ENCODE data around the gene HRAS. TPM values are rescaled to one million over a fixed set of nuclear protein-coding genes. Genes with fewer than 3 reads are reported as not detected.
A peak's percentile ranks its signal among the peaks of the same experiment; 100 is the strongest.

Gene HRAS
- total and polyA plus RNA-seq, 2 of the 13 experiments (the other 11 are each of a cell fraction or from before 2014, with no cell fraction given), result 32.9 to 50.0 TPM

DNA sequence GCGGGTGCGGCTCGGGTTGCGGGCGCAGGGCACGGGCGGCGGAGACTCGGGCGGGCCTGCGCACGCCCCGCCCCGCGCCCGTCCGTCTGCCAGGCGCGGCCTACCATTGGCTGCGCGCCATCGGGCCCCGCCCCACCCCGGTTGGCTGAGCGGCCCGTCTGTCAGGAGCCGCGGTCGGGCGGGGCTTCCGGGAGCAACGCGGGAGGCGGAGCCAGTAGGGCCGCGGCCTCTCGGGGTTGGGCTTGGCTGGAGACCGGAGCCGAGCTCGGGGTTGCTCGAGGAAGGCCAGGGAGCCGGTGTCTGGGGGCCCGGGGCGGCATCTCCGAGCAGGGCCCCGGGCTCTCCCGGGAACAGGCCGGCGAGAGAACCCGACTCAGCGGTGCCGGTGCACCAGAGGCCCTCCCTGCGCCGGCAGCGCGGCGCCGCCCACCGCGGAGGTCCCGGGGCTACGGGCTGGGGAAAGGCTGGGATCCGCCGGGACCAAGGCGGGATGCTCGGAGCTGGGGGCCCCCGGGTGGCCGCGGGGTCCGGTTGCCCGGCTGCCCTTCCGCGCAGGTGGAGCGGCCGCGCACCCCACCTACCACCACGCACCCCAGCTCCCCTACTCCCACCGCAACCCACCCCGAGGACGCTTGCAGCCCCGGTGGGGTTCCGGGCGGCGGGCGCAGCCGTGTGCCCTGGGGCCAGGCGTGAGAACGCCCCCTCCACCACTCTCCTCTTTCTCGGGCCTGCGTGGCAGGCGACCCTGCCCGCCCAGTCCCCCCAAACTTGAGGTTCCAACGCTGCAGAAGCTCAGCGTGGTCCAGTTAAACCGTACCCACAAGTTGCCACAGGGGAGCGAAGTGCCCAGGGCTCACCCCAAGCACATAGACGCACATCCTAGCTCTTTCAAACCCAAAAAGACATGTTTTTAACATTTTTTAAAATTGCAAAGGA, at the start of gene HRAS (continued):
- TF ChIP-seq, protein P1, sequence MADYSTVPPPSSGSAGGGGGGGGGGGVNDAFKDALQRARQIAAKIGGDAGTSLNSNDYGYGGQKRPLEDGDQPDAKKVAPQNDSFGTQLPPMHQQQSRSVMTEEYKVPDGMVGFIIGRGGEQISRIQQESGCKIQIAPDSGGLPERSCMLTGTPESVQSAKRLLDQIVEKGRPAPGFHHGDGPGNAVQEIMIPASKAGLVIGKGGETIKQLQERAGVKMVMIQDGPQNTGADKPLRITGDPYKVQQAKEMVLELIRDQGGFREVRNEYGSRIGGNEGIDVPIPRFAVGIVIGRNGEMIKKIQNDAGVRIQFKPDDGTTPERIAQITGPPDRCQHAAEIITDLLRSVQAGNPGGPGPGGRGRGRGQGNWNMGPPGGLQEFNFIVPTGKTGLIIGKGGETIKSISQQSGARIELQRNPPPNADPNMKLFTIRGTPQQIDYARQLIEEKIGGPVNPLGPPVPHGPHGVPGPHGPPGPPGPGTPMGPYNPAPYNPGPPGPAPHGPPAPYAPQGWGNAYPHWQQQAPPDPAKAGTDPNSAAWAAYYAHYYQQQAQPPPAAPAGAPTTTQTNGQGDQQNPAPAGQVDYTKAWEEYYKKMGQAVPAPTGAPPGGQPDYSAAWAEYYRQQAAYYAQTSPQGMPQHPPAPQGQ (CRISPR knock-in tag; IDR thresholded peaks at IDR 0.05; ENCODE audit: borderline replicate concordance), result no peak
- no peak for TF ChIP-seq ZNF234 (CRISPR knock-in tag; conservative IDR thresholded peaks at IDR 0.05)
- TF ChIP-seq RFXANK (CRISPR knock-in tag; IDR thresholded peaks at IDR 0.05), result no peak
- TF ChIP-seq ZNF891 (CRISPR knock-in tag; IDR thresholded peaks at IDR 0.05), result no peak
- no peak for TF ChIP-seq PPARG (CRISPR knock-in tag; conservative IDR thresholded peaks at IDR 0.05)
- TF ChIP-seq LCORL (IDR thresholded peaks at IDR 0.05), result no peak
- peak; percentile 10; the same call in 1 of the 2 replicates for TF ChIP-seq LCORL (CRISPR knock-in tag; IDR thresholded peaks at IDR 0.05)
- TF ChIP-seq, protein P2, sequence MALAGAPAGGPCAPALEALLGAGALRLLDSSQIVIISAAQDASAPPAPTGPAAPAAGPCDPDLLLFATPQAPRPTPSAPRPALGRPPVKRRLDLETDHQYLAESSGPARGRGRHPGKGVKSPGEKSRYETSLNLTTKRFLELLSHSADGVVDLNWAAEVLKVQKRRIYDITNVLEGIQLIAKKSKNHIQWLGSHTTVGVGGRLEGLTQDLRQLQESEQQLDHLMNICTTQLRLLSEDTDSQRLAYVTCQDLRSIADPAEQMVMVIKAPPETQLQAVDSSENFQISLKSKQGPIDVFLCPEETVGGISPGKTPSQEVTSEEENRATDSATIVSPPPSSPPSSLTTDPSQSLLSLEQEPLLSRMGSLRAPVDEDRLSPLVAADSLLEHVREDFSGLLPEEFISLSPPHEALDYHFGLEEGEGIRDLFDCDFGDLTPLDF (CRISPR knock-in tag; IDR thresholded peaks at IDR 0.05), result peak; percentile 63
- TF ChIP-seq SNAI1 (CRISPR knock-in tag; IDR thresholded peaks at IDR 0.05; ENCODE audit: borderline replicate concordance), result no peak
- TF ChIP-seq SMARCC2 (IDR thresholded peaks at IDR 0.05), result no peak
- TF ChIP-seq GFI1 (CRISPR knock-in tag; IDR thresholded peaks at IDR 0.05; ENCODE audit: borderline replicate concordance), result no peak
- no peak for TF ChIP-seq ATM (IDR thresholded peaks at IDR 0.05; ENCODE audit: borderline replicate concordance)
- TF ChIP-seq ZNF776 (CRISPR knock-in tag; IDR thresholded peaks at IDR 0.05), result no peak
- TF ChIP-seq, protein P3, sequence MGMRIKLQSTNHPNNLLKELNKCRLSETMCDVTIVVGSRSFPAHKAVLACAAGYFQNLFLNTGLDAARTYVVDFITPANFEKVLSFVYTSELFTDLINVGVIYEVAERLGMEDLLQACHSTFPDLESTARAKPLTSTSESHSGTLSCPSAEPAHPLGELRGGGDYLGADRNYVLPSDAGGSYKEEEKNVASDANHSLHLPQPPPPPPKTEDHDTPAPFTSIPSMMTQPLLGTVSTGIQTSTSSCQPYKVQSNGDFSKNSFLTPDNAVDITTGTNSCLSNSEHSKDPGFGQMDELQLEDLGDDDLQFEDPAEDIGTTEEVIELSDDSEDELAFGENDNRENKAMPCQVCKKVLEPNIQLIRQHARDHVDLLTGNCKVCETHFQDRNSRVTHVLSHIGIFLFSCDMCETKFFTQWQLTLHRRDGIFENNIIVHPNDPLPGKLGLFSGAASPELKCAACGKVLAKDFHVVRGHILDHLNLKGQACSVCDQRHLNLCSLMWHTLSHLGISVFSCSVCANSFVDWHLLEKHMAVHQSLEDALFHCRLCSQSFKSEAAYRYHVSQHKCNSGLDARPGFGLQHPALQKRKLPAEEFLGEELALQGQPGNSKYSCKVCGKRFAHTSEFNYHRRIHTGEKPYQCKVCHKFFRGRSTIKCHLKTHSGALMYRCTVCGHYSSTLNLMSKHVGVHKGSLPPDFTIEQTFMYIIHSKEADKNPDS (CRISPR knock-in tag; IDR thresholded peaks at IDR 0.05), result no peak
- TF ChIP-seq RXRA (CRISPR knock-in tag; IDR thresholded peaks at IDR 0.05), result no peak; the same call in 1 of the 2 replicates
- TF ChIP-seq ZNF550 (CRISPR knock-in tag; IDR thresholded peaks at IDR 0.05; ENCODE audit: borderline replicate concordance), result 0 out of 2 replicates have a peak, but pooled peaks have one; percentile 49
- TF ChIP-seq, protein P4, sequence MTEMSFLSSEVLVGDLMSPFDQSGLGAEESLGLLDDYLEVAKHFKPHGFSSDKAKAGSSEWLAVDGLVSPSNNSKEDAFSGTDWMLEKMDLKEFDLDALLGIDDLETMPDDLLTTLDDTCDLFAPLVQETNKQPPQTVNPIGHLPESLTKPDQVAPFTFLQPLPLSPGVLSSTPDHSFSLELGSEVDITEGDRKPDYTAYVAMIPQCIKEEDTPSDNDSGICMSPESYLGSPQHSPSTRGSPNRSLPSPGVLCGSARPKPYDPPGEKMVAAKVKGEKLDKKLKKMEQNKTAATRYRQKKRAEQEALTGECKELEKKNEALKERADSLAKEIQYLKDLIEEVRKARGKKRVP (CRISPR knock-in tag; IDR thresholded peaks at IDR 0.05), result no peak
- no peak for TF ChIP-seq TARDBP (CRISPR knock-in tag; IDR thresholded peaks at IDR 0.05)
- TF ChIP-seq ZNF501 (CRISPR knock-in tag; IDR thresholded peaks at IDR 0.05), result no peak
- TF ChIP-seq ZNF367 (CRISPR knock-in tag; IDR thresholded peaks at IDR 0.05; ENCODE audit: borderline replicate concordance), result no peak; the same call in 1 of the 2 replicates
- TF ChIP-seq ZSCAN25 (CRISPR knock-in tag; IDR thresholded peaks at IDR 0.05), result no peak; the same call in 1 of the 2 replicates
- TF ChIP-seq YEATS4 (CRISPR knock-in tag; IDR thresholded peaks at IDR 0.05; ENCODE audit: borderline replicate concordance), result peak; percentile 7; the same call in 1 of the 2 replicates
- TF ChIP-seq, protein P5, sequence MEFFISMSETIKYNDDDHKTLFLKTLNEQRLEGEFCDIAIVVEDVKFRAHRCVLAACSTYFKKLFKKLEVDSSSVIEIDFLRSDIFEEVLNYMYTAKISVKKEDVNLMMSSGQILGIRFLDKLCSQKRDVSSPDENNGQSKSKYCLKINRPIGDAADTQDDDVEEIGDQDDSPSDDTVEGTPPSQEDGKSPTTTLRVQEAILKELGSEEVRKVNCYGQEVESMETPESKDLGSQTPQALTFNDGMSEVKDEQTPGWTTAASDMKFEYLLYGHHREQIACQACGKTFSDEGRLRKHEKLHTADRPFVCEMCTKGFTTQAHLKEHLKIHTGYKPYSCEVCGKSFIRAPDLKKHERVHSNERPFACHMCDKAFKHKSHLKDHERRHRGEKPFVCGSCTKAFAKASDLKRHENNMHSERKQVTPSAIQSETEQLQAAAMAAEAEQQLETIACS (CRISPR knock-in tag; IDR thresholded peaks at IDR 0.05), result no peak
